GM12878 (cell line): ENCODE measurements around the gene LRRC8B. TPM values are rescaled to one million over a fixed set of nuclear protein-coding genes. Genes with fewer than 3 reads are reported as not detected.

Source experiments
- ATAC-seq: fragments of 200-7000 bp; cut with Tn5 transposase; 3 replicates; pipeline ENCODE4 v1.9.1; 2020; ENCODE audit warnings: mild to moderate bottlenecking, moderate library complexity
- BruUV-seq: library from RNA; stranded (reverse); fragments of 400-500 nt; replicated peaks from 2 replicates; lab custom pipeline; 2021; lab: Mats Ljungman, UMichigan
- CTCF ChIA-PET: fragments of 300-600 bp; sonication (Branson Sonifier 250); formaldehyde crosslinking; extraction: SDS; loops from one replicate; lab custom pipeline; 2021; ENCODE audit warnings: inconsistent platforms; lab: Yijun Ruan, JAX
- POLR2A ChIA-PET: fragments of 350-600 bp; formaldehyde crosslinking; extraction: SDS; loops from one replicate; lab custom pipeline; 2021; ENCODE audit warnings: inconsistent platforms; lab: Charles Lee
- RAD21 ChIA-PET: fragments of 300-600 bp; sonication (Branson Sonifier 250); formaldehyde crosslinking; loops from one replicate; lab custom pipeline; 2023; ENCODE audit warnings: antibody characterized with exemption; ENCODE audit not compliant: unreplicated experiment; lab: Charles Lee
- SMC1A ChIA-PET: fragments of 300-600 bp; sonication (Branson Sonifier 250); formaldehyde crosslinking; loops from one replicate; lab custom pipeline; 2023; ENCODE audit not compliant: unreplicated experiment, uncharacterized antibody; lab: Charles Lee
- DNase-seq: peaks from one replicate; pipeline ENCODE4 v3.0.0-alpha.2; 2011; ENCODE audit warnings: low read depth, low spot score
- FAIRE-seq: peaks from 3 replicates; lab custom pipeline; 2011; peaks lifted over from hg19 to GRCh38; lab: Jason Lieb, UNC
- H2AFZ ChIP-seq: 2 replicates; pipeline ENCODE4 v1.6.0; 2011; ENCODE audit warnings: low read depth, low read length, control low read depth; ENCODE audit not compliant: control insufficient read depth
- H3K27ac ChIP-seq: 2 replicates; pipeline ENCODE4 v1.5.1; 2011; ENCODE audit warnings: control low read depth; ENCODE audit not compliant: control insufficient read depth, insufficient read depth
- H3K27me3 ChIP-seq, 2 experiments: replicated peaks in 1 of 2; 2 replicates each; pipeline versions ENCODE4 v1.6.0 to v1.6.1; 2011; ENCODE audit warnings: low read length in 1 of 2; ENCODE audit not compliant: control insufficient read depth in 2 of 2, insufficient read depth in 2 of 2
- H3K36me3 ChIP-seq, 2 experiments: 2 replicates each; pipeline ENCODE4 v1.5.1; 2011; ENCODE audit warnings: low read length in 1 of 2; ENCODE audit not compliant: control insufficient read depth in 2 of 2, insufficient read depth in 2 of 2
- H3K4me1 ChIP-seq: 2 replicates; pipeline ENCODE4 v1.6.1; 2011; ENCODE audit warnings: mild to moderate bottlenecking, low read length, moderate library complexity, mixed read lengths; ENCODE audit not compliant: control insufficient read depth, insufficient read depth
- H3K4me2 ChIP-seq: 2 replicates; pipeline ENCODE4 v1.6.0; 2011; ENCODE audit warnings: control low read depth; ENCODE audit not compliant: control insufficient read depth, insufficient read depth
- H3K4me3 ChIP-seq: fragments of 200-600 bp; sonication (generic); 2 replicates; pipeline ENCODE4 v1.5.1; 2016
- H3K79me2 ChIP-seq: 2 replicates; pipeline ENCODE4 v1.6.0; 2011; ENCODE audit warnings: low read length; ENCODE audit not compliant: control insufficient read depth, insufficient read depth
- H3K9ac ChIP-seq: 2 replicates; pipeline ENCODE4 v1.8.0; 2011; ENCODE audit warnings: low read length, control low read depth, mixed read lengths; ENCODE audit not compliant: control insufficient read depth, insufficient read depth
- H3K9me3 ChIP-seq: replicated peaks from 3 replicates; pipeline ENCODE4 v1.5.1; 2011; ENCODE audit warnings: mild to moderate bottlenecking, low read length; ENCODE audit not compliant: control insufficient read depth, insufficient read depth
- H4K20me1 ChIP-seq: 2 replicates; pipeline ENCODE4 v1.6.0; 2011; ENCODE audit not compliant: control insufficient read depth, insufficient read depth
- FOS ChIP-seq: IDR thresholded peaks from 3 replicates; pipeline ENCODE4 v1.6.1; 2011; ENCODE audit warnings: borderline replicate concordance; ENCODE audit not compliant: insufficient read length; ENCODE audit errors: extremely low read depth
- MYC ChIP-seq: IDR thresholded peaks from 2 replicates; pipeline ENCODE4 v1.6.1; 2011; ENCODE audit warnings: mild to moderate bottlenecking, low read length, moderate library complexity, inconsistent platforms; ENCODE audit not compliant: insufficient read depth, insufficient replicate concordance, insufficient read length, severe bottlenecking
- NR2C1 ChIP-seq: fragments of 450-650 bp; IDR thresholded peaks from 2 replicates; pipeline ENCODE4 v1.6.1; 2017; ENCODE audit warnings: antibody characterized with exemption, mild to moderate bottlenecking, moderate library complexity
- RUNX3 ChIP-seq: IDR thresholded peaks from 2 replicates; pipeline ENCODE4 v1.6.1; 2012; ENCODE audit warnings: low read length, inconsistent platforms
- TCF7 ChIP-seq: IDR thresholded peaks from 2 replicates; pipeline ENCODE4 v1.6.1; 2014; ENCODE audit warnings: antibody characterized with exemption, borderline replicate concordance
- WGBS: methylation state at CpG from one replicate; pipeline ENCODE4 v1.1.6; 2016; ENCODE audit warnings: low lambda C conversion rate; ENCODE audit not compliant: insufficient replicate concordance, insufficient coverage; ENCODE audit errors: missing lambda C conversion rate; 5-methylcytosine and 5-hydroxymethylcytosine counted together
- in situ Hi-C: fragments of 300-500 bp; cut with MboI; formaldehyde crosslinking; loops from 9 replicates; pipeline ENCODE4 v1.14.3; 2018; ENCODE audit warnings: mixed read lengths
- intact Hi-C: fragments of 100-400 bp; cut with micrococcal nuclease; formaldehyde crosslinking; loops from one replicate; pipeline ENCODE4 v1.14.2; 2022; ENCODE audit not compliant: unreplicated experiment
- polyA plus RNA-seq, 11 experiments: library from polyadenylated mRNA; depleted of rRNA in 4 of 11; unstranded in 6 of 11; stranded (reverse) in 5 of 11; fragments of >200 nt; fragmentation: Nextera tagmentation in 4 of 11; fragmentation: Illumina TruSeq in 1 of 11; extraction: Ambion mirVana in 4 of 11; extraction: Trizol in 1 of 11; gene quantifications; 1 replicate in 1 of 11; 2 replicates in 10 of 11; pipeline versions ENCODE4 v1.2.1 to v1.2.3, GENCODE V29; 2011 to 2016; ENCODE audit warnings: inconsistent platforms in 2 of 11, missing spikeins in 2 of 11, low read depth in 1 of 11
- total RNA-seq, 4 experiments: library from RNA; depleted of rRNA in 3 of 4; stranded (reverse); fragments of >200 nt in 3 of 4; fragmentation: Illumina TruSeq in 1 of 4; extraction: Trizol in 1 of 4; gene quantifications; 2 replicates each; pipeline versions ENCODE4 v1.2.1 to v1.2.3, GENCODE V29; 2013 to 2021
- TF ChIP-seq, protein P1 (sequence below): fragments of 450-650 bp; conservative IDR thresholded peaks from 2 replicates; pipeline ENCODE4 v1.6.1; 2017; ENCODE audit warnings: mild to moderate bottlenecking, moderate library complexity

Gene LRRC8B
- total and polyA plus RNA-seq, 10 of the 15 experiments (the other 5 are each of a cell fraction or from before 2014, with no cell fraction given): 1.3 to 9.2 (median 5.4) TPM

DNA sequence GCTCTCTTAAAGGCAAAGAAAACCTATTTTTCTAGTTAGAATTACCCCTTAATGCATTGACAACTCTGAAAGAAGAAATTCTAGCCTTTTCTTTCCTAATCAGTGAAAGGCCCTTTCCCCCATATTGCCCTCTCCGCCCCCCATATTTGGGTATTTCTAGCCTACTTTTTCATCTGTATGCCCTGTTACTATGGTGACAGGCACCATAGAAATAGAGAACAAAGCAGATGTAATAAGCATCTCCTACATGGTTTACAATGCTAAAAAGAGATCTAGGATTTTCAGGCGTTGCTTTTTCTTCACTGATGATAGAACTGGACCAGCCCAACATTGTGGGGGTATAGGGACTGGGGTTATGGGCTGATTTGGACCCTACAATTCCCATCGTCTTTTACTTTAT lies 14.5 kb downstream of the LRRC8B start:
- FAIRE-seq (no peak), DNase-seq (no peak)
- in situ Hi-C loops: no loop called here
- H3K9ac ChIP-seq: no peak overlapping the region
- TF ChIP-seq, protein P1, sequence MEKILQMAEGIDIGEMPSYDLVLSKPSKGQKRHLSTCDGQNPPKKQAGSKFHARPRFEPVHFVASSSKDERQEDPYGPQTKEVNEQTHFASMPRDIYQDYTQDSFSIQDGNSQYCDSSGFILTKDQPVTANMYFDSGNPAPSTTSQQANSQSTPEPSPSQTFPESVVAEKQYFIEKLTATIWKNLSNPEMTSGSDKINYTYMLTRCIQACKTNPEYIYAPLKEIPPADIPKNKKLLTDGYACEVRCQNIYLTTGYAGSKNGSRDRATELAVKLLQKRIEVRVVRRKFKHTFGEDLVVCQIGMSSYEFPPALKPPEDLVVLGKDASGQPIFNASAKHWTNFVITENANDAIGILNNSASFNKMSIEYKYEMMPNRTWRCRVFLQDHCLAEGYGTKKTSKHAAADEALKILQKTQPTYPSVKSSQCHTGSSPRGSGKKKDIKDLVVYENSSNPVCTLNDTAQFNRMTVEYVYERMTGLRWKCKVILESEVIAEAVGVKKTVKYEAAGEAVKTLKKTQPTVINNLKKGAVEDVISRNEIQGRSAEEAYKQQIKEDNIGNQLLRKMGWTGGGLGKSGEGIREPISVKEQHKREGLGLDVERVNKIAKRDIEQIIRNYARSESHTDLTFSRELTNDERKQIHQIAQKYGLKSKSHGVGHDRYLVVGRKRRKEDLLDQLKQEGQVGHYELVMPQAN: no peak
- no peak for TF ChIP-seq NR2C1
- no peak for TF ChIP-seq RUNX3
- TF ChIP-seq FOS: no peak
- TF ChIP-seq TCF7: no peak
- no peak for TF ChIP-seq MYC
- TF ChIP-seq, all 136 proteins: peak for 0
- ChIA-PET POLR2A (interaction anchor here (0.6 to 0.9 kb wide), 2 partner anchors 8 to 155 kb away, joined by 3 to 4 read pairs; no protein-coding TSS in a partner anchor), SMC1A (no interaction called here), RAD21 (interaction anchor here (1.6 kb wide), 1 partner anchor 10 kb away, joined by 3 read pairs; no protein-coding TSS in a partner anchor), CTCF (interaction anchor here (0.6 kb wide), 1 partner anchor 226 kb away, joined by 3 read pairs; no protein-coding TSS in a partner anchor)
- Histone ChIP-seq H3K9me3 (no peaks in the 10 kb centered on the region), H4K20me1 (no peaks in the 10 kb centered on the region), H3K27ac (no peak overlapping the region), H3K79me2 (no peaks in the 10 kb centered on the region; the same call in 1 of the 2 replicates), H3K27me3 (no peaks in the 10 kb centered on the region), H3K36me3 (no peaks in the 10 kb centered on the region), H2AFZ (no peak overlapping the region), H3K4me3 (no peak overlapping the region), H3K4me1 (no peaks in the 10 kb centered on the region), H3K4me2 (no peak overlapping the region)
- WGBS: 60% methylated on average over 3 of the region's 3 CpGs
- intact Hi-C loops: no loop called here
- BruUV-seq: no TSS peak
- no peak for ATAC-seq
